ENCODE data around the gene KCNG4.
"Not testable (repeated sequence)": the region's sequence is repeated elsewhere in the genome, so short reads cannot be mapped to it uniquely, and the experiment has no call there.

Gene KCNG4

GRCh38 chr16:84207251-84207650, 32.6 kb downstream of the KCNG4 start:
- DNase-seq (ENCODE audit: low read depth, low spot score) = no peak

DNA sequence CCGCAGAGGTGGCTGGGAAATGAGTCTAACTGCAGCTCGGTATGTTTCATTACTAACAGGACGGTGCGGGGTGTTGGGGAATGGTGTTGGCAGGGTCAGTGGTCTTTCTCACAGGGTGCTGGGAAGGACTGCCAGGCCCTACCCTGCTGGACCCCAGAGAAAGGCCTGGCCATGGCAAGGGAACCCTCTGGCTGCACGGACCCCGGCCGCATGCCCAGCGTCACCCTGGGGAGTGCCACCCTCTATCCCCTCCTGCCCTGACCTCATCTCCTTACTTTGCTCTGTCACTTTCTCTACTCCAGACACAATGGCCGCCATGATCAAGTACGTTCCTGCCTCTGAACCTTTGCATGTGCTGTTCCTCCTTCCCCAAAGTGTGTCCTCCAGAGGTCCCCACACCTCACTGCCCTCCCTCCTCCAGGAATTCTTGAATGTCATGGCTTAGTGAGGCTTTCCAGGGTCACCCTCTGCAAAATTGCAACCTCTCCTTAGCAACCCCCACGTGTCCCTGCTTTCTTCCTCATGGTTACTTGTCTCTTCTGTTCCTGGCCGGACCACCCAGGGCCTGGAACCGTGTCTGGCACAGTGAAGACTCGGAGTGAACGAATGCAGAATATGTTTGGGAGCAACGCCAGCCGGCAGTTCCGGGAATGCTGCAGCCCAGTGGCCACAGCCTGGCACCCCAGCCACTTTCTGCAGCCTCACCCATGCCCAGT, 33.7 kb downstream of the KCNG4 start:
- DNase-seq (ENCODE audit: low read depth, low spot score) = no peak

- not testable (repeated sequence) for DNase-seq (ENCODE audit: low read depth, low spot score)
Measured at GRCh38 chr16:84205123-84205522, 34.7 kb downstream of the KCNG4 start.

DNA sequence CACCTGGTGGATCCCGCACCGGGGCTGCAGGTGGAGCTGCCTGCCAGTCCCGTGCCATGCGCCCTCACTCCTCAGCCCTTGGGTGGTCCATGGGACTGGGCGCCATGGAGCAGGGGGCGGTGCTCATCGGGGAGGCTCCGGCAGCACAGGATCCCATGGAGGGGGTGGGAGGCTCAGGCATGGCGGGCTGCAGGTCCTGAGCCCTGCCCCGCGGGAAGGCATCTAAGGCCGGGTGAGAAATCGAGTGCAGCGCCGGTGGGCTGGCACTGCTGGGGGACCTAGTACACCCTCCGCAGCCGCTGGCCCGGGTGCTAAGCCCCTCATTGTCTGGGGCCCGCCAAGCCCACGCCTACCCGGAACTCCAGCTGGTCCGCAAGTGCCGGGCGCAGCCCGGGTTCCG, 35.3 kb downstream of the KCNG4 start:
- not testable (repeated sequence) for DNase-seq (ENCODE audit: low read depth, low spot score)

- DNase-seq (ENCODE audit: low read depth, low spot score) = no peak
Measured at GRCh38 chr16:84199861-84200260, 40.0 kb downstream of the KCNG4 start.

DNA sequence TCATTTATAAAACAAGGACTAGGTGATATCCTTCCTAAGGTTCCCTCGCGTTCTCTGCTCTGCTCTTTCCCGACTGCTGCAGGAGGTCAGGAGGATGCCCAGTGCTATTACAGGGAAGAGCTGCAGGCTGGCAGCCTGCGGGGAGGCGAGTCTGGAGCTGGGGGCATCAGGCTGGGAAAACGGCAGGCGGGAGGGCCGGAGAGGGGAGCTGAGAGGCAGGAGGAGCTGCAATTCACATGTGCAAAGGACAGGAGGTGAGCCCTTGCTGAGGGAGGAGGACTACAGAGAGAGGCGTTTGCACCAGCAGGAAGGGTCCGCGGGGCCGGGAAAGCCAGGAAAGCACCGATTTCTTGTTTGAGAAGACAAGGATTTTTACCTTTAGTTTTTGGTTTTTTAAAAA, 40.7 kb downstream of the KCNG4 start:
- DNase-seq (ENCODE audit: low read depth, low spot score) = no peak

DNA sequence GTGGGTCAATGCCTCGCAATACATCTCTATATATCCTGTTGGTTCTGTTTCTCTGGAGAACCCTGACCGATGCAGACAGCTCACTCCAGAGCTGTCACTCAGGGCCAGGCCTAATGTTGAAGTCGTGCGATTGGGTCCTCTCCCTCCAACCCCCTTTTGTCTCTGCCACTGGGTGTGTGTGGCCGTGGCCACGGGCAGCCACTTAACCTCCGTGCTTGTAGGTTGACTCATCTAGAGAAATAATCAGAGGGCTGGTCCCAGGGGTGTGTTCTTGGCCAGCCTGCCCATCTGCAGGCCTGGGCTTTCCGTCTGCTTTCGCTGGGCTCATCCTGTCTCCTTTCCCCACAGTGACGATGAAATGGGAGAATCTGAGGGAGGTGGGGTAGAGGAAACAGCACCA, 41.4 kb downstream of the KCNG4 start:
- DNase-seq (ENCODE audit: low read depth, low spot score) = no peak

- DNase-seq (ENCODE audit: low read depth, low spot score) = no peak
Measured at GRCh38 chr16:84197466-84198128, 42.2 kb downstream of the KCNG4 start.

GRCh38 chr16:84196727-84197394, 43.0 kb downstream of the KCNG4 start:
- no peak for DNase-seq (ENCODE audit: low read depth, low spot score)

GRCh38 chr16:84196101-84196500, 43.7 kb downstream of the KCNG4 start:
- DNase-seq (ENCODE audit: low read depth, low spot score) = no peak

- DNase-seq (ENCODE audit: low read depth, low spot score) = no peak
Measured at GRCh38 chr16:84195201-84196093, 44.4 kb downstream of the KCNG4 start.

- DNase-seq (ENCODE audit: low read depth, low spot score) = no peak
Measured at GRCh38 chr16:84194470-84195200, 45.2 kb downstream of the KCNG4 start.

- no peak for DNase-seq (ENCODE audit: low read depth, low spot score)
Measured at GRCh38 chr16:84194018-84194417, 45.8 kb downstream of the KCNG4 start.

GRCh38 chr16:84193480-84193879, 46.3 kb downstream of the KCNG4 start:
- no peak for DNase-seq (ENCODE audit: low read depth, low spot score)

DNA sequence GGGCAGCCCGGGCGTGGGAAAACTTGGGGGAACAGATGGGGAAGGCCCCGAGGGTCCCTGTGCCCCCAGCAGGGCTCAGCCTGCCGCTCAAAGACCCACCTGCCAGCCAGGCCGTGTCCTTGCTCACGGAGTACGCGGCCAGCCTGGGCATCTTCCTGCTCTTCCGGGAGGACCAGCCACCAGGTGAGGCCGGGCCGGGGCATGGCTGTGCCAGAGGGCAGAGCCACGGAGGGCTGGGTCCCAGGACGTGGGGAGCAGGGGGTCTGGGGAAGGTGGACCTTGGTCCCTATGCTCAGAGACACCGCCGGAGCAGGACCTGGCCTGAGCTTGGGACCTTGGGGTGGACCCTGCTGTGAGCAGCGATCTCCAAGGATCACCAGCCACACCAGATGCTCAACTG, 48.3 kb downstream of the KCNG4 start:
- no peak for DNase-seq (ENCODE audit: low read depth, low spot score)

DNA sequence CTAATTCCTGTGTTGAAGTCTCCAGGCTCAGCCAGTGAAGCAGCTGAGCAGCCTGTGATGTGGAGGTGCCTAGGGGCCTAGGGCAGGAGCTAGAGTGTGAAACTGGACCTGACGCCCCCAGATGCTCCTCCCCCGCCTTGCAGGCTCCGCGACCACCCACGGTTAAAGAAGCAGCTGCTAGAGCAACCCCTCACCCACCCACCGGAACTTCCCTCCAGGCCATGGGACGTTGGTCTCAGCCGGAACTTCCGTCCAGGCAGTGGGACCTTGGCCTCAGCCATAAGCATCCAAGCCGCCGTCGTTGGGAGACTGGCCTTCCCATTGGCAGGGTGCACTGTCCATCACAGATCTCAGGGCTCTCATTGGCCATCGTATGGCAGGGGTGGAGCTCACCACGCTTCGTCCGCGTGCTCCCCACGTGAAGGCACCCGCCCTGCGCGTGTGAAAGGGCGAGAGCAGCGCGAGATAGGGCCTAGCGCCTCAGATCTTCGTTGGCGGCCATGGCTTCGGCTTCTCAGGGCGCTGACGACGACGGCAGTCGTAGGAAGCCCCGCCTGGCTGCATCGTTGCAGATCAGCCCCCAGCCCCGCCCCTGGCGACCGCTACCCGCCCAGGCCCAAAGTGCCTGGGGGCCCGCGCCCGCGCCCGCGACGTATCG, 49.0 kb downstream of the KCNG4 start, which contains the start of gene ADAD2:
TSS of gene ADAD2 (plus strand) at position 427 of the 658 bp plus-strand sequence. CDS start at position 501, 74 bp downstream.
- DNase-seq (ENCODE audit: low read depth, low spot score) = no peak

GRCh38 chr16:84186685-84187437, 53.0 kb downstream of the KCNG4 start, which contains the start of gene TAF1C:
TAF1C (minus strand) TSS chr16:84187057; CDS start chr16:84184988, 2,069 bp downstream.
- DNase-seq (ENCODE audit: low read depth, low spot score) = peak; percentile 79

DNA sequence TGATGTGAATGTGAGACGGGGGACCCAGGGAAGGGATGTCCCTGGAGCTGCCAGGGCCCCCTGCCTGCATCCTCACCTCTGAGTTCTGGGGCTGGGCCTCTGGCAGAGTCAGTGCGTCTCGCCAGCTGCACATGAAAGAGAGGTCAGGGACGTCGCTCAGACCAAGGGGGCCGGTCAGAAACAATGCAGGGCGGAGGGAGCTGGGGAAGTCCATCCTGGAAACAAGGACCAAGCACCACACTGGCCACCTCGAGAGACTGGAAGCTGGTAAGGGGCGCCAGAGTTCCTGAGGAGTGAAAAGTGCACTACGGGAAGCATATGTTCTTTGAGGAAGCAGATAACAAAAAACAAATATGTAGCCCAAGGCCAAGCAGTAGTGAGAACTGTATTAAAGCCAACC, 55.0 kb downstream of the KCNG4 start:
- DNase-seq (ENCODE audit: low read depth, low spot score) = no peak

DNA sequence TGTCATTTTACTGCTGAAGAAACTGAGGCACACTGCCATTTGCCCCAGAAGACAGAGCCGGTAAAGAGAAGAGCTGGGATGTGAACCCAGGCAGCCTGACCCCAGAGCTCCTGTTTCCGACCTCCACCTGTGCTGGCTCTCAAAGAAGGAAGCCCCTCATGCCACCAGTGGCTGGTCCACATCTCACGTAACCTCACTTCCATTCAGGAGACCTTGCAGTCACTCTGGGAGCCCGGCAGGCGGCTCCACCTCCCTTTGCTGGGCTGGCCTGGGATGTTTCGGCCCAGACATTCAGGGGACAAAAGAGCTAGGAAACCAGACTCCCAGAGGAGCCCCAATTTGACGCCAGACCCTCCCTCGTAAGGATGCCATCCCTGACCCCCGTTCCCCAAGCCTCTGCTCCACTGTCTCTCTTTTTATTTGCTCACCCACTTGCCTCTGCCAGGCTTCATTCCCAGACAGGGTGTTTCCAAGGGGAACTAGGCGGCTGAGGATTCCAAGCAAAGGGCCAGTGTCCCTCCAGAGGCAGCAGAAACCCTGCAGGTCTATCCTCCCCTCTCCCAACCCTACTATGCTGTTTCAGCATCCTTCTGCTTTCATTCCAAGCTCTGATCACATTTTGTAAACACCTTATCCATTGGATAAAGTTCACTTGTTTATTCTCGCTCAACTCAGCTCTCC, 55.8 kb downstream of the KCNG4 start:
- DNase-seq (ENCODE audit: low read depth, low spot score) = no peak

All from activated CD4-positive, CD25-positive, alpha-beta regulatory T cell treated with anti-CD3 and anti-CD28 coated beads, Interleukin-2, amount 50 U/mL, for 16 hours (primary cell).